ENCODE data around the gene CCDC141. TPM values are rescaled to one million over a fixed set of nuclear protein-coding genes. Genes with fewer than 3 reads are reported as not detected.

Gene CCDC141
- total and polyA plus RNA-seq, 4 donors = 2.1 to 48.1 (median 14.6) TPM

DNA sequence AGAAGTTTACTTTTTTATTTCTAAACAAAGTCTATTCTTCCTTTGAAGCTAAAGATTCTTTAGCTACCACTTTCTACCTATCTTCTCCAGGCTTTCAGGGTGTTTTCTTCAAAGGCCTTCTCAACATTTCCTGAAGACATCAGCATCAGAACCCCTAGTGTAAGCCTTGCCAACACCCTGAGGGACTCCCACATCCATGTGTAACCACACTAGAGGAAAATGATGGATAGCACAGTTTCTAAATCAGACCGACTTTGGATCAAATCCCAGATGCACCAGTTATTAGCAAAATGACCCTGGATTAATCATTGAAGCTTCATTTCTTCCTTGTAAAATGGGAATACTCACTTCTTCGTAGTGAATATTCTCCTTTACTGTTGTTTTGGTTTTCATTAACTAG is 238.0 kb downstream of the CCDC141 start:
- peaks cover 0 to 10% (median 0%) of the 10 kb centered on the region in 5 donors for H3K4me1 ChIP-seq (ENCODE audit: control insufficient read depth in 5 of 5, insufficient read depth in 5 of 5, low read length in 5 of 5)
- no peaks in the 10 kb centered on the region for H3K27me3 ChIP-seq (ENCODE audit: control insufficient read depth in 3 of 3, insufficient read depth in 3 of 3, low read length in 2 of 3)
- no peak for ATAC-seq (ENCODE audit: insufficient read depth, low FRiP score)
- H3K36me3 ChIP-seq (ENCODE audit: control insufficient read depth in 4 of 4, insufficient read depth in 4 of 4, low read length in 4 of 4) = no peaks in the 10 kb centered on the region
- H3K9ac ChIP-seq (ENCODE audit: insufficient read depth in 1 of 2, low read length in 2 of 2) = no peak overlapping the region
- TF ChIP-seq, protein P1, sequence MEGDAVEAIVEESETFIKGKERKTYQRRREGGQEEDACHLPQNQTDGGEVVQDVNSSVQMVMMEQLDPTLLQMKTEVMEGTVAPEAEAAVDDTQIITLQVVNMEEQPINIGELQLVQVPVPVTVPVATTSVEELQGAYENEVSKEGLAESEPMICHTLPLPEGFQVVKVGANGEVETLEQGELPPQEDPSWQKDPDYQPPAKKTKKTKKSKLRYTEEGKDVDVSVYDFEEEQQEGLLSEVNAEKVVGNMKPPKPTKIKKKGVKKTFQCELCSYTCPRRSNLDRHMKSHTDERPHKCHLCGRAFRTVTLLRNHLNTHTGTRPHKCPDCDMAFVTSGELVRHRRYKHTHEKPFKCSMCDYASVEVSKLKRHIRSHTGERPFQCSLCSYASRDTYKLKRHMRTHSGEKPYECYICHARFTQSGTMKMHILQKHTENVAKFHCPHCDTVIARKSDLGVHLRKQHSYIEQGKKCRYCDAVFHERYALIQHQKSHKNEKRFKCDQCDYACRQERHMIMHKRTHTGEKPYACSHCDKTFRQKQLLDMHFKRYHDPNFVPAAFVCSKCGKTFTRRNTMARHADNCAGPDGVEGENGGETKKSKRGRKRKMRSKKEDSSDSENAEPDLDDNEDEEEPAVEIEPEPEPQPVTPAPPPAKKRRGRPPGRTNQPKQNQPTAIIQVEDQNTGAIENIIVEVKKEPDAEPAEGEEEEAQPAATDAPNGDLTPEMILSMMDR (IDR thresholded peaks at IDR 0.05; ENCODE audit: control extremely low read depth, extremely low read depth) = no peak
- DNase-seq = no peak
- WGBS, 2 donors = 81 to 84% methylated on average over 2 of the region's 2 CpGs
- no peak overlapping the region for H3K4me3 ChIP-seq
- H3K27ac ChIP-seq (ENCODE audit: low read depth in 1 of 2, low read length in 1 of 2) = no peak overlapping the region
- H3K9me3 ChIP-seq (ENCODE audit: control insufficient read depth in 4 of 4, insufficient read depth in 3 of 4, low read length in 3 of 4) = no peaks in the 10 kb centered on the region

DNA sequence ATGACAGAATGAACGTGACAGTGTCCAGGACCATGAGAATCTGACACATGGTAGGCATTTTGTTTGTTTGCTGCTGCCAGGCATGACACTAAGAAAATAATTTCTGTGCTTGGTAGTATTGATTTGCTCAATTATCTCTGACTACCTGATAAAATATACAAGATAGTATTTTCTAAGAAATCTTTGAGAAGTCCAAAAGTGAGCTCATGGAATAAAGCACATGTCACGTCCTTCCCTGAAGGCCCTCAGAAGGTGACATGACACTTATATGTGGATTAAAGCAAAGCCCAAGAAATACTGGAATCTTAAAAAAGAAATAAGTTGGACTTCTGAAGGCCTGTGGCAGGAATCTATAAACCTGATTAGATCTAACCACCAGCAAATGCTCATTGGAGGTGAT is 238.9 kb downstream of the CCDC141 start:
- H3K36me3 ChIP-seq (ENCODE audit: control insufficient read depth in 4 of 4, insufficient read depth in 4 of 4, low read length in 4 of 4) = no peaks in the 10 kb centered on the region
- TF ChIP-seq, protein P1 (IDR thresholded peaks at IDR 0.05; ENCODE audit: control extremely low read depth, extremely low read depth) = no peak
- H3K4me3 ChIP-seq = no peak overlapping the region
- H3K9me3 ChIP-seq (ENCODE audit: control insufficient read depth in 4 of 4, insufficient read depth in 3 of 4, low read length in 3 of 4) = no peaks in the 10 kb centered on the region
- H3K27me3 ChIP-seq (ENCODE audit: control insufficient read depth in 3 of 3, insufficient read depth in 3 of 3, low read length in 2 of 3) = no peaks in the 10 kb centered on the region
- no peak for DNase-seq
- WGBS, 2 donors = 88 to 94% methylated on average over 2 of the region's 2 CpGs
- H3K4me1 ChIP-seq (ENCODE audit: control insufficient read depth in 5 of 5, insufficient read depth in 5 of 5, low read length in 5 of 5) = peaks cover 0 to 10% (median 0%) of the 10 kb centered on the region in 5 donors
- H3K9ac ChIP-seq (ENCODE audit: insufficient read depth in 1 of 2, low read length in 2 of 2) = no peak overlapping the region
- ATAC-seq (ENCODE audit: insufficient read depth, low FRiP score) = no peak
- H3K27ac ChIP-seq (ENCODE audit: low read depth in 1 of 2, low read length in 1 of 2) = no peak overlapping the region

DNA sequence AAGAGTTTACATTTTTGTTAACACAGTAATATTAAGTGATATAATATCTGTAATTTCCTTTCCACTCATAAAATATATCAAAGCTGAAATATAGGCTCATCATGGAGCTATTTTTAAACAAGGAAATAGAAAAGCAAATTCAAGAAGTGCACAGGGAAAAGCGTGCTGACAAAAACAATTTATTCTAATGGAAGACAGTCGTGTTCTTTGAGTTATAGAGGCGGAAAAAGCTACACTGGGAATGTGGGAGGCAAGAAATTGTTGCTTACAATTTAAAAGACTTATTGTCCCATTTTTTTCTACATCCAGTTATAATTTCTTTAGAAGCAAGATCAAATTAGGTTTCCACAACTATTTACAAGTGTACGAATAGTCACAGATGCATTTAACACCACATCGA is 239.5 kb downstream of the CCDC141 start:
- ATAC-seq (ENCODE audit: insufficient read depth, low FRiP score) = no peak
- no peak for DNase-seq
- H3K27me3 ChIP-seq (ENCODE audit: control insufficient read depth in 3 of 3, insufficient read depth in 3 of 3, low read length in 2 of 3) = no peaks in the 10 kb centered on the region
- no peaks in the 10 kb centered on the region for H3K9me3 ChIP-seq (ENCODE audit: control insufficient read depth in 4 of 4, insufficient read depth in 3 of 4, low read length in 3 of 4)
- H3K27ac ChIP-seq (ENCODE audit: low read depth in 1 of 2, low read length in 1 of 2) = peak overlapping the region in 1 of 2 donors; percentile 45
- no peaks in the 10 kb centered on the region for H3K36me3 ChIP-seq (ENCODE audit: control insufficient read depth in 4 of 4, insufficient read depth in 4 of 4, low read length in 4 of 4)
- H3K4me3 ChIP-seq = no peak overlapping the region
- TF ChIP-seq, protein P1 (IDR thresholded peaks at IDR 0.05; ENCODE audit: control extremely low read depth, extremely low read depth) = no peak
- WGBS, 2 donors = 91 to 94% methylated on average over 5 of the region's 5 CpGs
- peaks cover 0 to 10% (median 0%) of the 10 kb centered on the region in 5 donors for H3K4me1 ChIP-seq (ENCODE audit: control insufficient read depth in 5 of 5, insufficient read depth in 5 of 5, low read length in 5 of 5)
- H3K9ac ChIP-seq (ENCODE audit: insufficient read depth in 1 of 2, low read length in 2 of 2) = no peak overlapping the region

Measured in lung (tissue), 12 donors.